GM18868 (cell line): Measurements from ENCODE around the gene MYBBP1A.

Experiments
- ATAC-seq: cut with Tn5 transposase; IDR thresholded peaks from one replicate; pipeline ENCODE4 v1.9.1; 2021; ENCODE audit warnings: mild to moderate bottlenecking, moderate library complexity; ENCODE audit not compliant: unreplicated experiment

MYBBP1A gene

DNA sequence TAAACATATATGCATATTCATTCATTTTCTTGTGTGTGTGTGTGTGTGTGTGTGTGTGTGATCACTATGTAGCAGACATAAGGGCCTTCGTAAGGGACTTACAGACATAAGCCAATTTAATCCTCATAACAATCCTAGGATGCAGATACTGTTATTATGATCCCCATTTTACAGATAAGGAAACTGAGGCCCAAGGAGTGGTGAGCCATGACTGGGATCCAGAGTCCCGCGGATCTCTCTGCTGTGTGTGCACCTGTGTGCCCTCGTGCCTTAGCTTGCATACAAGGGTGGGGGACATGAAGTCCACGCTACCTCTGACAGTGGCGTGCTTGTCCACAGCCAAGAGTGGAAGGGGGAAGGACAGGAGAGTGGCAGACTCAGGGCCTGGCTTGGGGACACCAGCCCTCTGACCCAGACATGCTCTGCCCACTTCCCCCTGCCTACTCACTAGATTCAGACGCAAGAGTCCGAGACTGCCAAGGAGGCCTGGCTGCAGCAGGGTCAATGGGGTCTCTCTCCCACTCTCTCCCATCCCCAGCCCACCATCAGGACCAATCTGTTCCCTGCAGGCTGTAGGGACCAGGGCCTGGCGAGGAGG, 19.4 kb upstream of the MYBBP1A start:
- no peak for ATAC-seq

GRCh38 chr17:4573669-4574068, 18.5 kb upstream of the MYBBP1A start:
- ATAC-seq, result no peak

- ATAC-seq, result no peak
Observed at GRCh38 chr17:4573115-4573514, 17.9 kb upstream of the MYBBP1A start.

- no peak for ATAC-seq
Observed at GRCh38 chr17:4572131-4572530, 16.9 kb upstream of the MYBBP1A start.

DNA sequence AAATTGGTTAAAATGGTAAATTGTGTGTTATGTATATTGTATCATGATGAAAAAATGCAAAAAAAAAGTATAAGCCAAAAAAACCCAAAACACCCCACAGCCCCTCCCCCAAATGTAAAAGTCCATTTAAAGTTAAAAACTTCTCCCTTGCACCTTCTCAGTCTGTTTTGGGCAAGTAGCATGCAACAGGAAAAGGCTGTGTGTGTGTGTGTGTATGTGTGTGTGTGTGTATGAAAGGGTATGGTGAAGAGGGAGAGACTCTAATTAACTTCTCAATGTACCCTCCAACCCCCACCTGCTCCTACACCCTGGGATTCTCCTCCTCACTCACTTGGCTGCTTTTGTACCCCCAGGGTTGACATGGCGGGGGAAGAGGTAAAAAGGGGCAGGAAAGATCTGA, 14.4 kb upstream of the MYBBP1A start:
- no peak for ATAC-seq

DNA sequence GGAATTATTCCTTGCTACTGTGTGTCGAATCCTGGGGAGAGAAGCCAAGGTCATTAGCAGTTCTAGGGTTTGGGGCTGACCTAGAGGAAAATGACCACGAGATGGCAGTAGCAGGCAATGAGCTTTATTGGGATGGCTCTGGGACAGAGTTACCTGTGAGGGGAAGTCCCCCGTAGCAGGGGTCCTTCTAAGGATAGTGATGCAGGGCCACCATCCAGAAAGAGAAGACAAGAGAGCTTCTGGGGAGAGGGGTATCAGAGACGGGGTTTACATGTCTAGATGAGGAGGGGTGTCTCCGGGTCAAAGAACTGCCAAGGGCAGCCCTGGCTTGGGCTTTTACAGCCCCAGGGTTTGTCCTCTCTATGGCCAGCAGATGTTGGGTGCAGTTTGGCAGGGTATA, 11.6 kb upstream of the MYBBP1A start:
- ATAC-seq, result no peak

- ATAC-seq, result no peak
Observed at GRCh38 chr17:4565209-4566141, 10.3 kb upstream of the MYBBP1A start.

DNA sequence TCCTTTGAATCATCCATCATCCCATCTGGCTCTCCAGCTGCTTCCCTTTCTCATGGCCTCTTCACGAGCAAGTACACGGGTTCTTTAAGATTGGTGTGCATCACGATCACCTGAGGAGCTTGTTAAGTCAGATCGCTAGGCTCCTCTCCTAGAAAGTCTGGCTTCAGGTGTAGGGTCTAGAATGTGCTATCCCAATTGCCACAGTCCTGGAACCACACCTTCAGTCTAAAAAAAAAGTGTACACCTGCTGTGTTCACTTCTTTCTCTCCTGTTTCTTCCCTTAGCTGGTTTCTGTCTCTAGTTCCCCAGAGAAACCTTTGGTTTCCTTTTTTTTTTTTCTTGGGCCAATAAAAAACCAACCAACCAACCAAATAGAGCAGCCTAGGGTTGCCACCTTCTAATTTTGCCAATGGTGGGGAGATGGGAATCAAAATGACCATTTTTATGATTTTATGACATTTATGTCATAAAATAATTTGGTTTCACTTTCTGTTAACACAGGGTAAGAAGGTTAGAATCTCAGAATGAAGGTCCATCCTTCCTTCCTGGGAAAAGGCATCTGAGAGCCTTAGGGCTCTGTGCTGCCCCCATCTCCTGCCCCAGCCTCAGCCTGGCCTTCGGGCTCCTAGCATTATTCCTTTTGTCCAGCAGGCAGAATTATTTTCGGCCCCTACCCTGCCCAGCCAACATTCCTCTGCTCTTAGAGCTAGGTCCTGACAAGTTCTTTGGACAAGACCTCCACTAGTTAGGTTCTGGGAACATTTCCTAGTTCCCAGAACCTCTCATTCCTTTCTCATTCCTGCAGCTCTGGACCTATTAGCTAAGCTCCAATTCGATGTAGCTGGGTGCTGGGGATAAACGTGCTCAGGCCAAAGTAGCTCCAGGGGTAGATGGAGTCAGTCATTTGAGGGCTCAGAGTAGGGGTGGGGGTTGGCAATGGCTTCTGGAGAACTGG, 7.1 kb upstream of the MYBBP1A start:
- no peak for ATAC-seq

GRCh38 chr17:4560837-4561256, 5.7 kb upstream of the MYBBP1A start:
- ATAC-seq, result no peak

DNA sequence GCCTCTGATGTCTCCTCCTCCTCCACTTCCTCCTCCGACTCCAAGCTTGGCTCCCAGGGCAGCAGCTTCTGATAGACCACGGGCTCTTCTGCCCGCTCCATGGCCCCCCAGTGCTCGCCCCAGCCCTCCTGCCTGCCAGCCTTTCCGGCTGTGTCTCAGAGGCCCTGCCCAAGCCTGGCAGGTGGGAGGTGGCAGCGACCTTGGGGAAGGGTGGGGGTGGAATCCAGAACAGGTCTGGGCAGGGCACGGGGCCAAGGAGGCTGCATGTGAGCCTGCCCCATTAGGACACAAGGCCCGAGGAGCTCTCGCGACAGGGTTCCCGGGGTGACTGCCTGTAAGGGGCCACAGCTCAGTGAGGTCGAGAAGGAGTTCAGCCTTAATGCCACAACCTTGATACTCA, 5.2 kb upstream of the MYBBP1A start, which contains the start of gene GGT6:
Gene GGT6 (minus strand): TSS at position 157 of the 400 bp plus-strand sequence. CDS start 56 bp downstream, at position 101.
- no peak for ATAC-seq

GRCh38 chr17:4559966-4560365, 4.8 kb upstream of the MYBBP1A start:
- ATAC-seq, result no peak

DNA sequence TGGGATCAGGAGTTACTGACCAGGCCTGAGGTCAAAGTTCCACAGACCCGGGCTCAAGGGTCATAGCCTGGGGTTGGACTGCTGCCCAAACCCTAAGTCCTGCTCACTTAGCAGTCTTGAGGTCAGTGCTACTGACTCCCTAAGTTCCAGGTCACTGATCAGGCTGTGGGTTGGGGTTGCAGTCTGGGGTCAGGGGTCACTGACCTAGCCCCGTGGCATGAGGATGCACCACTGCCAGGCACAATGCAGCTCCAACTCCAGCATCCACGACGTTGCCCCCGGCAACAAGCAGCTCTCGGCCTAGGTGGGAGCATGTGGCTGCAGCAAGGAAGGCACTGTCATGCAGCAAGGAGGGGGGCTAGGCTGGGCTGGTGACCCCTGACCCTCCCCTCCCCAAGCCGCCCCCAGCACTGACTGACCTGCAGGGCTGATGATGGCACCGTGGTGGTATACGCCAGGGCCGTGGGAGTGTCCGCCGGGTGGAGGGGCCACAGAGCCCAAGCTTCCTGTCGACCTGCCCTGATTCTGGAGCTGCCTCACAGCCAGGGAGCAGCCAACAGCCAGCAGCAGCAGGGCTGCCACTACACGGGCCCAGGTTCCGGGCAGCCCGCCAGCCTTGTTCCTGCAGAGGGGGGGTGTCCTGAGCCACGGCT, 4.1 kb upstream of the MYBBP1A start:
- no peak for ATAC-seq

GRCh38 chr17:4558347-4558971, 3.3 kb upstream of the MYBBP1A start:
- ATAC-seq, result no peak

DNA sequence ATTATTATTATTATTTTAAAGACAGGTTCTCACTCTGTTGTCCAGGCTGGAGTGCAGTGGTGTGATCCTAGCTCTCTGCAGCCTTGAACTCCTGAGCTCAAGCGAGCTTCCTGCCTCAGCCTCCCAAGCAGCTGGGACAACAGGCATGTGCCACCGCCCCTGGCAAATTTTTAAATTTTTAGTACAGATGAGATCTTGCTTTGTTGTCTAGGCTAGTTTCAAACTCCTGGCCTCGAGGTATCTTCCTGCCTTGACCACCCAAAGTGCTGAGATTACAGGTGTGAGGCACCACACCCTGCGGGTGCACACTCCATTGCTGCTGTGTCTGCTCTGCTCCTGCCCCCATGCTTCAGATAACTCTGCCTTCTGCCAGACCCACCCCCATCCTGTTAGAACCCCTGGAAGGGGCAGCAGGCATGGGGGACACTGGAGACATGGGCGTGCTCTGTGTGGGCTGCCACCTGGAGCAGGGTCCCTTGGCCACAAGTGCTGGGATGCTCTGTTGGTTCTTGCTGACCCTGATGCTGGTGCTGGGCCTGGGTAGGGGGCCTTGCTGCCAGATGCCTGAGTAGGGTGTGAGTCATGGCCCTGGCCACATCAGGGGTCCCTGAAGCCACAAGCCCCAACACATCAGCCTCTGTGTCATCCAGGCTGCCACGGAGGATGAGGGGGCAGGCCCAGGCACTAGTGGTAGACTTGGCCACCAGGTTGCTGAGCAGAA, 2.6 kb upstream of the MYBBP1A start:
- no peak for ATAC-seq

GRCh38 chr17:4556996-4557395, 1.8 kb upstream of the MYBBP1A start:
- no peak for ATAC-seq

DNA sequence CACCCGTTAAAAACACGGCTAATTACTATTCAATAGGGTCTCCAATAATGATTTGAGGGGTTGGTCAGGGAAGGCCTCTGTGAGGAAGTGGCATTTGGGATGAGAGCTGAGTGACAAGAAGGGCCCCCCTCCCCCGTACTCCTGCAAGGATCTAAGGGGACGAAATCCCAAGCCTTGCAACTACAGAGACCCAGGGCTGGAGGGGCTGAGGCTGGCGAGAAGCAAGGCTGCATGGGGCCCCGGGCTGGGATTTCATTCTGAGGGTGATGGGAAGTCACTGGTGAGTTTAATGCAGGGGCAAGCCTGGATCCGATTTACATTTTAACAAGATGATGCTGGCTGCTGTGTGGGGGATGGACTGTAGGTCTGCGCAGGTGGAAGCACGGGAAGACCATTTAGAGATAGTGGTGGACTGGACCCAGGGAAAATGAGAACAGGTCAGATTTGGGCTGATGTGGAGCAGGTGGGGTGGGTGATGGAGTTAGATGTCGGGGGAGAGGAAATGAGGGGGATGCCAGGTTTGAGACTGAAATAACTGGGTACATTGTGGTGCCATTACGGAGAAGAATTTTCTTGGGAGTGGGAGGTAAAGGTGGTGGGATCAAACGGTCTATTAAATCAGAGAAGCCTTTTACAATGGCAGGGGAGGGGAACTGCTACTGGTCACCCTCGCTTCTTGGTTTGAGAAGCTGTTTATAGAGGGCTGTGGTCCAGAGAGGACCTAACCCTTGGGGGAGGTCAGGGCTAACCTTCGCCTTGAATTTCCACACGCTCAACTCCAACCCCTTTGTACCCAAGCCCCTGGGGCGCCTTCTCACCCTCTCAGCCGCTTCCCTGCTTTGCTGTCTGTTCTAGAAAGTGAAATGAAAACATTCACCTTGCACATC, 932 bp upstream of the MYBBP1A start:
- no peak for ATAC-seq

- no peak for ATAC-seq
Observed at GRCh38 chr17:4554441-4554996, 665 bp downstream of the MYBBP1A start.

- ATAC-seq, result no peak
Observed at GRCh38 chr17:4553669-4554068, 1.5 kb downstream of the MYBBP1A start.
